NCI-H510A (cell line): ENCODE measurements around the gene ERC2.

Source experiments
- DNase-seq: peaks from one replicate; lab custom pipeline; 2025; lab: John Stamatoyannopoulos, UW

Gene ERC2

DNA sequence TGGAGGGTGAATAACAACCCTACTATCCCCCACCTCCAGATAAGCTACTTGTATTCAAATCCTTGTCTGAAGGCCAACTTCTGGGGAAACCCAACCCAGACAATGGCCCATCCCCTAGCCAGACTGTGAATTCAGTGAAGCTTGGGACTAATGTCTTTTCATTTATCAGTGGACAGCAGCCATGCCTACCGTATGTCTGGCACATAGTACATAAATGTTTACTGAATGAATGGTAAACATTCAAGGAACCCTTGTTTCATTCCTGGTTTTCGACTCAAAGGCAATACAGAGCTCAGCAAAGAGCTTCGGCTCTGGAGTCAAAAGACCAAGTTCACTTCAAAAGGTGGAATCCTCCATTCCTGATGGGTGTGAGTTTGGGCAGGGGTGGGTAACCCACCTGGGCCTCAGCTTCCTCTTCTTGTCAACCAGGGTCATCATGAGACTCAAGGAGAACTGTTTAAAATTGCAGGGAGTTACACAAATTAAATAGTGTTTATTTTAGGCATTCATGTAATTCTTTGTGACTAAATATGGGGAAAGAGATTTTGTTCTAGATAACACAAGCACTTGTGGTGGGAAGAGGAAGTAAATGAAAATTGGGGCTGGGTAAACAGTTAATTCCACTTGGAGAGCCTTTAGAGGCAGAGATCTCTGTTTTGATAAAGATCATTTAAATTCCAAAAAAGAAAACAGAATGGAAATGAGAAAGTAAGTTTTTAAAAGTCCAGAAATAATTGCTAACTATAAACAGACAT lies 677.5 kb downstream of the ERC2 start:
- no peak for DNase-seq

- DNase-seq = no peak
Measured at GRCh38 chr3:55789516-55789915, 678.8 kb downstream of the ERC2 start.

- no peak for DNase-seq
Measured at GRCh38 chr3:55782807-55783206, 685.5 kb downstream of the ERC2 start.

- DNase-seq = no peak
Measured at GRCh38 chr3:55782351-55782750, 685.9 kb downstream of the ERC2 start.

DNA sequence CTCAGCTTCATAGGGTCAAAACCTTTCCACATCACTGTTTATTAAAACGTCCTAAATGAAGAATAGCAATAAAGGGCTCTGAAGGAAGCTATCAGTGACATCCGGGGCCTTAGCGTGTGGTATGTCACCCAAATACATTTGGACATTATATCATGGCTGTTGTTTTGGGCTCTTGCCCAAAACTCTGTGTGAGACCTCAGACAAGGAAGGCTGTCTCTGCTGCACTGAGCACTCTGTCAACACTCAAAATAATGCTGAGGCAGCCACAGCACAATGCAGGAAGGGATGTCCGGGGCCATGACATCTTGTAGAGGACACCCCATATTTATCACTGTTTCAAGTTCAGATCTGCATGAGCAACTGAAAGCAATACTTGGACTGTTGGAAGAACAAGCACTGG lies 687.4 kb downstream of the ERC2 start:
- no peak for DNase-seq

GRCh38 chr3:55779543-55779942 lies 688.7 kb downstream of the ERC2 start:
- no peak for DNase-seq

- no peak for DNase-seq
Measured at GRCh38 chr3:55775366-55776154, 692.7 kb downstream of the ERC2 start.

DNA sequence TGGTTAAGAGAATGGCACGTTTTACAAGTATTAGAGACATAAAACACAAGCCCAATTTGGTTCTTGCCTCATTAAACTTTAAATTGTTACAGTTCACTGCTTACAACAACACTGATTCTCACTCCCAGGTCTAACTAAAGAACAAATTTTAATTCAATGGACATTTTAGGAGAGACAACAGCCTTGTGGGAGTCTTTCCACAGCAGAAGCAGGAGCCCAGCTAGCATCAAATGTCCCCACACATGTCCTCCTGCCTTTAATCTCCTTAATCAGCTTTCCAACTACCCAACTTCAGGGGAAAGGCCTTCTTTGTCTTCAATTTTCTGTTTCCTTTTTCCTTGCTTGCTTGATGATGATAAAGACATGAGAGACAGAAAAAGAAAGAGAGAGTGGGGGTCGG lies 693.4 kb downstream of the ERC2 start:
- DNase-seq = no peak

- DNase-seq = no peak
Measured at GRCh38 chr3:55771503-55771902, 696.8 kb downstream of the ERC2 start.

DNA sequence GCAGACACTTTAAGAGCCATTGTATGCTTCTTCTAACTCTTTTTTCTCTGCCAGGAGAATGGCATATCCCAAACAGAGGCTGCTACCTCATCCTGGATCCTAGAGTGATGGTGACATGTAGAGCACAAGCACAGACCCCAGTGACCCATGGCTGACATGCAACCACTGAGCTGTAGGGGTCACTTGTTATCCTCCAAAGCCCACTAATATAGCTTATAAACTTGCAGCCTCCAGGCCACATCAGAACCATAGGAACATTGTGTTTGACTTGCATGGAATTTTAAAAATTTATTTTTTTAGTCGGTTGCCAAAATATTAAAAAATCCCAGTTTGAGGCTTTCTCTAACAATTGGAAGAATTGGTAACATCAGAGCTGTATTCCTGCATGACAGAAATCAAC lies 698.2 kb downstream of the ERC2 start:
- DNase-seq = no peak

GRCh38 chr3:55766753-55767152 lies 701.5 kb downstream of the ERC2 start:
- no peak for DNase-seq

DNA sequence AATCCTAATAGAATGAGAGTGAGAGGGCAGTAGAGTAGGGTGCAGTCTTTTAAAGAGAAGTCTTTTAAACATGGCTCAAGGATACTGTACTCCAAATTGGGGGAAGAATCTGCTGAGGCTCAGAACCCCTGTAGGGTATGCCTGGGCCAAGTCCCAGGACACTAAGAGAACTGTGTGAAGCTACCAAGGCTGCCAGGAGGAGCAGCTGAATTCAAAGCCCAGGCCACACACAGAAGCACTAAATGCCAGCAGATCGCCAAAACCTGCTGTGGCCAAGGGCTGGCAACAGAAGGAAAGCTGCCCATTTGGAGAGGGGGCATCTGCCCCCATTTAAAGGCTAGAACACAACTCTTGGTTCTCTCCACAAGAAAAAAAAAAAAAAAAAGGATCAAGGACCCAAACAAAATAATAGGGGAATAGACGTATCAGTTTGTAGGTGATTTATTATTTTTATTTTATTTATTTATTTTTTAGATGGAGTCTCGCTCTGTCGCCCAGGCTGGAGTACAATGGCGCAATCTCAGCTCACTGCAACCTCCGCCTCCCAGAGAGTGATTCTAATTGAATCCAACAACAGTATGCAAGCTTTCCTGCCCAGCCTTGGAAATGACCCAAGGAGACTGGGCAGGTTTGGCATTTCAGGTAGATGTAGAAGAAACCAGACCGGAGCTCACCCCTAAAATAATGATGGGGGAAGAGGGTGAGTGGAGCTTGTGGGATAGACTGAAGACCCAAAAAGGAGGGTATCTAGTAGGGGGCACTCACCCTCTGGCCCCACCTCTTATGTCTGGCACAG lies 702.2 kb downstream of the ERC2 start:
- no peak for DNase-seq

GRCh38 chr3:55765398-55765797 lies 702.9 kb downstream of the ERC2 start:
- DNase-seq = no peak

- no peak for DNase-seq
Measured at GRCh38 chr3:55756976-55757375, 711.3 kb downstream of the ERC2 start.

- no peak for DNase-seq
Measured at GRCh38 chr3:55755516-55756205, 712.6 kb downstream of the ERC2 start.

- DNase-seq = no peak
Measured at GRCh38 chr3:55752911-55753310, 715.4 kb downstream of the ERC2 start.

GRCh38 chr3:55751730-55752129 lies 716.5 kb downstream of the ERC2 start:
- DNase-seq = no peak

DNA sequence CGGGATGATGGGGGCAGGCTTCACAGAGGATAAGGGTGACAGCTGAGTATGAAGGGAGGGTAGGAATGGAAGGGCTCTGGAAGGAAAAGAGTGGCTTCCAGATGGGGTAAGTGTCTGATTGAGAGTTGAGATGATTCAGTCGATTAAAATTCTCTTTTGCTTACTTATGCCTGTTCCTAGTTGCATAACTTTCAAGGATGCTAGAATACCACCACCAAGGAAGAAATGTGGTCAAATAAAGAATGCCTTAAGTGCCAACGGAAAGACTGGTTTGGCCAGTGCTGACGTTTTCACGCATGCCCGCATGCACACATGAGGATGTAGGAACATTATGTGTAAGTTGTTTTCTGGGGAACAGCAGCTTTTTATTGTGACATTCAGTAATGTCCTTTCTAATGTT lies 717.7 kb downstream of the ERC2 start:
- no peak for DNase-seq

GRCh38 chr3:55749036-55749435 lies 719.2 kb downstream of the ERC2 start:
- DNase-seq = no peak

- DNase-seq = no peak
Measured at GRCh38 chr3:55746808-55747413, 721.4 kb downstream of the ERC2 start.

DNA sequence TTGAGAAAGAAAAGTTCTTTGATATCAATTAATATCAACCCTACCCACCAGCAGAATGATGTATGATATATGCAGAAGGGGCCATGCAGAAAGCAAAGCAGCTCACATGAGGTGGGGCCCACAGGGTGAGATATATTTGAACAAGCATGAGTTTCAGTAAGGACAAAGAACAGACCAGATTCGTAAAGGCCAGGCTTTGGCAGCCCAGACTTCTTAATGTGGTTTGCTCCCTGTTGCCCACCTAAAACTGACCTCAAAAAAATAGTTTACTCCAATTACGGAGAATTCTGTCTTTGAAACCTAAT lies 725.5 kb downstream of the ERC2 start:
- DNase-seq = no peak
